A549 (cell line): Measurements from ENCODE around the gene MAP3K1.

Experiments used
- CTCF ChIP-seq: fragments of >200 bp; sonication (Bioruptor Twin); formaldehyde crosslinking; IDR thresholded peaks from 3 replicates; pipeline ENCODE4 v1.5.1; 2016
- KDM5A ChIP-seq: fragments of 200-600 bp; sonication (generic); IDR thresholded peaks from 2 replicates; pipeline ENCODE4 v1.6.1; 2016; ENCODE audit warnings: antibody characterized with exemption, mild to moderate bottlenecking
- POLR2A ChIP-seq: IDR thresholded peaks from 2 replicates; pipeline ENCODE4 v1.6.1; 2012; ENCODE audit warnings: mild to moderate bottlenecking, low read length
- REST ChIP-seq: fragments of 200-600 bp; sonication (generic); IDR thresholded peaks from 2 replicates; pipeline ENCODE4 v1.6.1; 2016; ENCODE audit warnings: antibody characterized with exemption, mild to moderate bottlenecking, moderate library complexity
- RNF2 ChIP-seq: fragments of 200-600 bp; sonication (generic); IDR thresholded peaks from 2 replicates; pipeline ENCODE4 v1.6.1; 2016; ENCODE audit warnings: low read depth, mild to moderate bottlenecking, antibody characterized with exemption, moderate library complexity, borderline replicate concordance
- SREBF2 ChIP-seq: fragments of 450-650 bp; IDR thresholded peaks from 2 replicates; pipeline ENCODE4 v1.6.1; 2014; ENCODE audit warnings: mild to moderate bottlenecking, moderate library complexity

- TF ChIP-seq CTCF (no peak), POLR2A (no peak), REST (no peak), KDM5A (no peak), RNF2 (no peak), SREBF2 (no peak)
Measured at GRCh38 chr5:56798521-56798920, 16.8 kb upstream of the MAP3K1 start.
